HG03558 (cell line): Measurements from ENCODE around the gene NTN3.
"Not testable (repeated sequence)": the region's sequence is repeated elsewhere in the genome, so short reads cannot be mapped to it uniquely, and the experiment has no call there.

Experiments used
- ATAC-seq: cut with Tn5 transposase; IDR thresholded peaks from one replicate; pipeline ENCODE4 v1.9.1; 2021; ENCODE audit warnings: moderate number of reproducible peaks; ENCODE audit not compliant: unreplicated experiment; ENCODE audit errors: extremely low read depth

Gene NTN3

GRCh38 chr16:2471016-2471652 lies at the start of gene NTN3:
TSS of gene NTN3 (plus strand) at chr16:2471297. CDS start at chr16:2471702, 405 bp downstream.
- ATAC-seq, result no peak

- ATAC-seq, result no peak
Observed at GRCh38 chr16:2422123-2422867, 48.8 kb upstream of the NTN3 start.

DNA sequence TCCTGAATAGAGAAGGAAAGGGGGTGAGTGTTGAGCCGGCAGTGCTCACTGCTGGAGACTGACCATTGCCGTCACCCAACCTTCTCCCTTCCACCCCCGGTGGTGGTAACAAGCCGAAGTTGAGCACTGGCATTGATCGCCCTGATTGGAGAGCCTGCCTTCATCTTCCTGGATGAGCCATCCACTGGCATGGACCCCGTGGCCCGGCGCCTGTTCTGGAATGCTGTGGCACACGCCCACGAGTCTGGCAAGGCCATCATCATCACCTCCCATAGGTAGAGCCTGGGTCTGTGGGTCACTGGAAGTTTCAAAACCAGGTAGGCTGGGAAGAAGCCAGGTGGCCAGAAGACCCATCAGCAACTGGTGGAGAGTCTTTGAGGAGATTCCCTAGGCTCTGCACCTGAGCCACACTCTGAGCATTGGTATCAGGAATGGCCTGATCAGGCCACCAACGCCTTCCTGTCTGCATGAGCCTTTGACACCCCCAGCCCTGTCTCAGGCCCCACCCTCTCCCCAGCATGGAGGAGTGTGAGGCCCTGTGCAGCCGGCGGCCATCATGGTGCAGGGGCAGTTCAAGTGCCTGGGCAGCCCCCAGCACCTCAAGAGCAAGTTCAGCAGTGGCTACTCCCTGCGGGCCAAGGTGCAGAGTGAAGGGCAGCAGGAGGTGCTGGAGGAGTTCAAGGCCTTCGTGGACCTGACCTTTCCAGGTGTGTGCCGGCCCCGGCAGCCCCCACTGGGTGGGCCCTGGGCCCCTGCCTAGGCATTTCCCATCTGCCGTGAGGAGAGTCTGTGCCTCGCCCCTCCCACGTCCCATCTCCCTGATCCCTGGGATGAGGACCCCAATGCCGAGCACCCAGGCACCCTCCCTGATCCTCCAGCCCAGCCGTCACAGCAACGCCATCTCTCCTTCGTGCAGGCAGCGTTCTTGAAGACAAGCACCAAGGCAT lies 46.8 kb upstream of the NTN3 start:
- no peak for ATAC-seq

GRCh38 chr16:2425008-2425518 lies 46.0 kb upstream of the NTN3 start:
- ATAC-seq, result no peak

DNA sequence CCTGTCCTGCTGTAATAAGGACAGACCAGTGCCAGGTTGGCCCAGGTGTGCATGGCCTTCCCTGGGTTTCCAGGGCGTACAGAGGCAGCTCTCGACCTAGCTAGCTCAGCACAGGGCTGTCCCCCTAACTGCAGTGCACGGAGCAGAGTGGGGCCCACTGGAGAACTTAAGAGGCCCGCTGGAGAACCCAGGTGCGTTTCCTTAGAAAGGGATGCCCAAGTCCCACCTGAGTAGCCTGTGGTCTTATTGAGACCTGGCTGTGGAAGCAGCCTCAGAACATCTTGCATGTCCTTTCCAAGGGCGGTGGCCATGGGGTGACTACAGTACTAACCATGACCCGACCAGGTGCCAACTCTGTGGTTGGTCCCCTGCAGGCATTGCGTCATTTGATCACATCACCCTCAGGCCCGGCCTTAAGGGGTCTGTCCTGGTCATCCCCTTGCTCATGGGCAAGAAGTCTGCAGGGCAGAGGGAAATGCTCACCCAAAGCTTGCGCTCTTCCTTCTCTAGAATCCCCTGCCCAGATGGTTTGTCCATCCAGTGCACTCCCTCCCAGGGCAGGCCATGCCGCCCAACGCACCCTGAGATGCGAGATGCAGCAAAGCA lies 45.2 kb upstream of the NTN3 start:
- no peak for ATAC-seq

DNA sequence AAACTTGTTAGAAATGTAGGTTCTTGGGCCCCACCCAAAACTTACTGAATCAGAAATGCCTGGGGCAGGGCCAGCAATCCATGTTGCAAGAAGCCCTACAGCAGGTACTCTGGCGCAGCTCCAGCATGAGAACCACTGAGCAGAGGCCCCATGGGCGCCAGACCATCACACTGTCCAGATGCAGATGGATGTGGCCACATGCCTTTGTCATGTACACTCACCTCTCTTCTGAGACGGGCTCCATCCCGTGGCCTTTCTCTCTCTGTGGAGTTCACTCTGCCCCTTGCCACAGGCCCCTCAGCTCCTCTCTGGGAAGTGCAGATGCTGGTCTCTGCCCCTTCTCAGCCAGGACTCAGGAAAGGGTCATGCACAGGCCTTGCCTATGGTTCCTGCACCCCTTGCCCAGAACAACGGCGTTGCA lies 44.1 kb upstream of the NTN3 start:
- no peak for ATAC-seq

- no peak for ATAC-seq
Observed at GRCh38 chr16:2427526-2427925, 43.6 kb upstream of the NTN3 start.

- no peak for ATAC-seq
Observed at GRCh38 chr16:2428051-2428783, 42.9 kb upstream of the NTN3 start.

DNA sequence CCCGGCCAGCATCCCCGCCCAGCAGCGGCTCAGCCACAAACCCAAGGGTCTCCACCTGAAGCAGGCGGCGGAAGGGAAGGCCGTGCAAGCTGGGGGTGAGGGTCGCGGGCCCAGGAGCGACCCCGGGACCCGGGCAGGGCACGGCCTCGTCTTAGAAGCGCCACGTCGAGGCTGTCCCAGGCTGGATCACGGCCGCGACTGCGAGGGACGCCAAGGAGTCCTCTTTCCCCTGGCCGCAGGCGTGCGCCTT lies 42.4 kb upstream of the NTN3 start:
- ATAC-seq, result no peak

DNA sequence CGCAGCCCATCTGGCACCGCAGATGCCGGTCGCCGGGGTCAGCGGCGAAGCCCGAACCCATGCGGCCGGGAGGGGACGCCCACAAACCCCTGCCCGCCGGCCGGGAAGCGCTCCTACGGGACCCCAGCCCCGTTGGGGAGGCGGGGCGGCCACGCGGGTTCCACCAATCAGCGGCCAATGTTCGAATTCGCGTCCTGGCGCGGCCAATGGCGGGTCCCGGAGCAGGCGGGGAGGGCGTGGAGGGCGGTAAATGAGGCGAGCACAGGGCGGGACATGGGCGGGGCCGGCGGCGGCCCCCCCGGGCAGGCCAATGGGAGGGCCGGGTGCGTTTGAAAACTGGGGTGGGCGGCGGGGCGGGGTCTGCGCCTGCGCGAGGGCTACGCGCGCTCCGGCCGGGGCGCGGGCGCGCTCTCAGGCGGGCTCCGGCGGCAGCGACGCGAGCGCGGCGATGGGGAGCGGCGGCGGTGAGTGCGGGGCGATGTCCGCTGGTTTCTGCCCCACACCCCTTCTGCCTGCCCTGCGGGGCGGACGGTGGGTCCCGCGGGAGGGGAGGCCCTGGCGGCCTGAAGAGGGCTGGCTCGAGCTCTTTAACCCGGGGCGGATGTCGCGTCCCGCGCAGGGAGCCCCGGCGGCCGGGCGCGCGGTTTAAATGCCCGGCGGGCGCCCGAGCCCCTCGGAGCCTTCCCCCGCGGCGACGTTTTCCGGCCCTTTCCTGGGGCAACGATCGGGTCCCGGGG lies 41.9 kb upstream of the NTN3 start, which contains the start of gene CCNF:
CCNF (plus strand) TSS at position 414 of the 737 bp plus-strand sequence; CDS start at position 449, 35 bp downstream.
- peak; percentile 61 for ATAC-seq

- ATAC-seq, result no peak
Observed at GRCh38 chr16:2429771-2430663, 41.1 kb upstream of the NTN3 start.

DNA sequence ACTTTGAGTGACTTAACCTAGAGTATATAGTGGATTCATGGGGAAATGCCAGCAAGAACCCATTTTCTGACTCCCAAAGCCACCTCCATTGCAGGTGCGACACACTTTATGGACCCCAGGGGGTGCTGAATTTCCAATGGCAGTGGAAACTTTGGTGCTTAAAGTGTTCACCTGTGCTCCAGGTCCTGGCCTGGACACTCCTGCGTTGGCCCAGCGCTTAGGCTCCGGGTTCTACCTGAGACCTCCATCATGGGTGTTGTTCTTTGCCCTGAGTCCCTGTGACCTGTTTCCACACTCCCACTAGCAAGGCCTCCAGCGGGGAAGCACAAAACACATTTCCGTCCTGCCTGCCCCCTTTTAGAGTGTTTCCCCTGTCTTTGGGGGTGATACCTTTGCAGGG lies 38.8 kb upstream of the NTN3 start:
- ATAC-seq, result no peak

GRCh38 chr16:2432801-2433505 lies 38.1 kb upstream of the NTN3 start:
- ATAC-seq, result no peak

DNA sequence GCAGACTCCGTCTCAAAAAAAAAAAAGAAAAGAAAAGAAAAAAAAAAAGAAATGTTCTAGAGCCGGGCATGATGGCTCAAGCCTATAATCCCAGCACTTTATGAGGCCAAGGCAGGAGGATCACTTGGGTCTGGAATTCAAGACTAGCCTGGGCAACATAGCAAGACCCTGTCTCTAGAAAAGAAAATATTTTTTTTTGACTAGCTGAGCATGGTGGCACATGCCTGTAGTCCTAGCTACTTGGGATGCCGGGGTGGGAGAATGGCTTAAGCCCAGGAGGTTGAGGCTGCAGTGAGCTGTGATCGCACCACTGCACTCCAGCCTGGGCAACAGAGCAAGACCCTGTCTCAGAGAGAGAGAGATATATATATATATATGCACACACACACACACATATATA lies 35.9 kb upstream of the NTN3 start:
- ATAC-seq, result not testable (repeated sequence)

- ATAC-seq, result no peak
Observed at GRCh38 chr16:2436110-2436509, 35.0 kb upstream of the NTN3 start.

- no peak for ATAC-seq
Observed at GRCh38 chr16:2437032-2437790, 33.9 kb upstream of the NTN3 start.

GRCh38 chr16:2438121-2438520 lies 33.0 kb upstream of the NTN3 start:
- no peak for ATAC-seq
